ENCODE results near the gene CYP26B1.

DNA sequence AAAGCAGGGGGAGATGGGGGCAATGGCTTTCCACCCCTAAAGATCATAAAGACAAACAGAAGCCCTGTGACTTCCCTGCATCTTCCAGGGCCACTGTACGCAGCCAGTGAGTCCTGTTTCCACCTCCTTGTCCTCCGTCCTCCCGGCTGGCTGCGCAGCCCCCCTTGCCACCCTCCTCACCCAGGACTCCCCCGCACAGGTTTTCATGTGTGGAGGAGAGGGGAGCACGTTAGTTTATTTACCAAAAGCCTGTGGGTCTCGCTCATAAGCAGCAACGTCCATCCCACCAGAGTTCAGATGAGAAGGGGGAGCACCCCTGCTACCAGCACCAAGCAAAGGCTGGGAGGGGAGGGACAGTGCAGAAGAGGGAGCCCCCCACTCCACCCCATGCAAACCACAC is 11.7 kb downstream of the CYP26B1 start:
- TF ChIP-seq ESRRA (CRISPR knock-in tag; IDR thresholded peaks at IDR 0.05; ENCODE audit: borderline replicate concordance) (no peak), CTCF (IDR thresholded peaks at IDR 0.05) (no peak), USF2 (CRISPR knock-in tag; IDR thresholded peaks at IDR 0.05) (no peak), ZNF317 (CRISPR knock-in tag; IDR thresholded peaks at IDR 0.05; ENCODE audit: borderline replicate concordance, low read depth) (no peak), FOXJ3 (CRISPR knock-in tag; IDR thresholded peaks at IDR 0.05; ENCODE audit: borderline replicate concordance) (no peak), GRHL2 (CRISPR knock-in tag; IDR thresholded peaks at IDR 0.05; ENCODE audit: insufficient replicate concordance, severe bottlenecking) (no peak), MLX (CRISPR knock-in tag; IDR thresholded peaks at IDR 0.05) (no peak), ELF4 (CRISPR knock-in tag; IDR thresholded peaks at IDR 0.05; ENCODE audit: low read depth) (no peak)

All from WTC11 (cell line).